Midbrain (tissue), 1 donor: ENCODE data around the gene PEX6.
A peak's percentile ranks its signal among the peaks of the same experiment; 100 is the strongest.

ENCODE experiments used
- DNase-seq: peaks from one replicate; lab custom pipeline; 2025; lab: John Stamatoyannopoulos, UW

The PEX6 gene

GRCh38 chr6:42933205-42933604 lies 45.8 kb downstream of the PEX6 start:
- DNase-seq, result peak; percentile 14

DNA sequence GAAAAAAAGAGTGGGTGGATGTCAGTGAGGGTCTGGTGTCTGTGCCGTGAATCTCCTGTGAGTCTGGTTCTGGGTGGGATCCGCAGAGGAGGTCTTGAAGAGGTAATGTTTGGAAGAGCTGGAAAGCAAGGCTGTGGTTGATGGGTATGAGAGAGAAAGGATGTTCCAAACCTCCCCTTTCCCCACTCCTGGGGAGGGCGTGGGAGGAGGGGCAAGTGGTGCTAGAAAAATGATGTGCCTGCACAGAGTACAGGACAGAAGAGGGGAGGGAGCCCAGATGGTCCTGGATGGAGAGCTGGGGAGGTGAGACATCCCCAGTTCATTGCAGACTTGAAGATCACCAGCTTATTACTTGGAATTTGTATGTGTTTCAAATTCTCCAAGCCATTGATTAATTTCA lies 46.6 kb downstream of the PEX6 start:
- no peak for DNase-seq

- DNase-seq, result peak; percentile 43
These were observed 49.1 kb downstream of the PEX6 start for GRCh38 chr6:42929821-42930360.

DNA sequence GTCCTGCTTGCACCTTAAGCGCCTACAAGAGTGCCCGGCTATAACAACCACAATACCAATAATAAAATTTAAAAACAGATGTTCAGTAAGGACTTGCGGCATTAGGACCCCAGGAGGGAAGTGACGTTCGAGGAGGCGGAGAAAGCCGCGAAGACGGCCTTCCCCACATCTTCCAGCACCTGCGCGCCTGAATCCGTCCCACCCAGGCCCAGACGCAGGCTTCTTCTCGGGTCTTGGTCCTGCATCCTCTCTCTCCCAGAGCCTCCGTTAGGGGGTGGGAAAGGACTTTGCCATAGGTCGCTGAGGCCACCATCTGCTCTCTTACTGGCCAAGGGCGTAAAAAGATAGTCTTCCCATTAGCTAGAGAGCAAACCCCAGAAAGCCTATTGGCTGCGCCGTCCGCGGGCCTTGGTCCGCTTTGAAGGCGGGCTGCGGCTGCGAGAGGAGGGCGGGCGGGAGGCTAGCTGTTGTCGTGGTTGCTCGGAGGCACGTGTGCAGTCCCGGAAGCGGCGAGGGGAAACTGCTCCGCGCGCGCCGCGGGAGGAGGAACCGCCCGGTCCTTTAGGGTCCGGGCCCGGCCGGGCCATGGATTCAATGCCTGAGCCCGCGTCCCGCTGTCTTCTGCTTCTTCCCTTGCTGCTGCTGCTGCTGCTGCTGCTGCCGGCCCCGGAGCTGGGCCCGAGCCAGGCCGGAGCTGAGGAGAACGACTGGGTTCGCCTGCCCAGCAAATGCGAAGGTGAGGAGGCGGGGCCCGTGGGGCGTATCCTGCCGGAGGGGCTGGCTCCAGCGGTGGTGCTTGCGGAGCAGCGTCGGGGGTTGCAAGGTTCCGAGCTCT lies 49.8 kb downstream of the PEX6 start, which contains the start of gene CNPY3:
Gene CNPY3, plus strand, starts transcription at position 495 of the 835 bp plus-strand sequence. Its CDS starts 91 bp downstream, at position 586.
- peak; percentile 94 for DNase-seq

- no peak for DNase-seq
These were observed 53.6 kb downstream of the PEX6 start for GRCh38 chr6:42925248-42925857.

DNA sequence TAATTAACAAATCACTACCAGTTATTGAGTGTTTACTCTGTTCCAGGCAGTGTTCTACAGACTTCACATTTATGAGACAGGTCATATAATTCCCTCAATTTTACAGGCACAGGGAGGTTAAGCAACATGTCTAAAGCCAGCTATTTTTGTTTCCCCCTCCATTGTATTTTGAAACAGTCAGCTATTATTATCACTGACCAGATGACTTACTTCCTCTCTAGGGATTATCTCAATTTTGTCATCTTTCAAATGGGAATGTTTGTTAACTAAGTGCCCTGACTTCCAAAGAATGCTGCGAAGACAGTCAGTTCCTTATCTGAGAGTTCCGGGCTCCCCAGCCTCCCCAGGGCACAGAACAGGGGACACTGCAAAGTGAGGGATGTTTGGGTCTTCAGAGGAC lies 55.3 kb downstream of the PEX6 start:
- DNase-seq, result no peak

DNA sequence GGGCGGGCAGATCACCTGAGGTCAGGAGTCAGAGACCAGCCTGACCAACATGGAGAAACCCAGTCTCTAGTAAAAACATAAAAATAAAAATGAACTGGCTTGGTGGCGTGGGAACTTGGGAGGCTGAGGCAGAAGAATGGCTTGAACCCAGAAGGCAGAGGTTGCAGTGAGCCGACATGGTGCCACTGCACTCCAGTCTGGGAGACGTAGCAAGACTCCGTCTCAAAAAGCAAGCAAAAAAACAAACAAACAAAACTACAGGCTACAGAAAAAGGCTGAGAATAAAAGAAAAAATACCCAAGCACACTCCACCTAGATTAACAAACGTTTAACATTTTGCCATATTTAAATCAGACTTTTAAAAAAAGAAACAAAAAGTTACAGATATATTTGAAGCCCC lies 57.2 kb downstream of the PEX6 start:
- no peak for DNase-seq

- DNase-seq, result no peak
These were observed 62.7 kb downstream of the PEX6 start for GRCh38 chr6:42916288-42916687.

DNA sequence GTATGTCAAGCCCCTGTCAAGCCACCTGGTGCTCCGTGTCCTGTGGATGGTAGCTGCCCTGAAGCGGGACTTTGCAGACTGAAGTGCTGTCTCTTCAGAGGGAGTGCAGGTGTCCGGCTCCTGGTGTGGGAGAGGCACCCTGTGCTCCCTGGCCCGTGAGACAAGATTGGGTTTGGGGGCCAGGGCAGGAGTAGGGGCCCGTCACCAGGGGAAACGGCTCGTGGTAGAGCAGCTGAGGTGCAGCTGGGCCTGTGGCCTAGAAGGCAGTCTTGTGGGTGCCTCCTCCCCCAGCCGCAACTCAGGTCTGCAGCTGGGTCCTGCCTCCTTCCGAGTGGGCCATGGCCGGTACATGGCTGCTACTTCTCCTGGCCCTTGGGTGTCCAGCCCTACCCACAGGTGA lies 63.2 kb downstream of the PEX6 start, which contains the start of gene PTCRA:
Gene PTCRA, plus strand, starts transcription at position 322 of the 400 bp plus-strand sequence. Its CDS starts 17 bp downstream, at position 339.
- no peak for DNase-seq

DNA sequence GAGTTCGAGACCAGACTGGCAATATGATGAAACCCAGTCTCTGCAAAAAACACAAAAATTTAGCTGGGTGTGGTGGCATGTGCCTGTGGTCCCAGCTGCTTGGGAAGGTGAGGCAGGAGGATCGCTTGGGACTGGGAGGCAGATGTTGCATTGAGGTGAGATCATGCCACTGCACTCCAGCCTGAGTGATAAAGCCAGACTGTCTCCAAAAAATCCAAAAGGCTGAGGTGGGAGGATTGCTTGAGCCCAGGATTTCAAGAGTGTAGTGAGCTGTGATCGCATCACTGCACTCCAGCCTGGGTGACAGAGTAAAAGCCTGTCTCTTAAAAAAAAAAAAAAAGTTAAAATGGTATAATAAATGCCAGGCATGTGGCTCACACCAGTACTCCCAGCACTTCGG lies 64.4 kb downstream of the PEX6 start:
- DNase-seq, result no peak
